ENCODE measurements around the gene RAD9A. TPM values are rescaled to one million over a fixed set of nuclear protein-coding genes. Genes with fewer than 3 reads are reported as not detected.

The RAD9A gene
- 11.8 TPM for total RNA-seq

DNA sequence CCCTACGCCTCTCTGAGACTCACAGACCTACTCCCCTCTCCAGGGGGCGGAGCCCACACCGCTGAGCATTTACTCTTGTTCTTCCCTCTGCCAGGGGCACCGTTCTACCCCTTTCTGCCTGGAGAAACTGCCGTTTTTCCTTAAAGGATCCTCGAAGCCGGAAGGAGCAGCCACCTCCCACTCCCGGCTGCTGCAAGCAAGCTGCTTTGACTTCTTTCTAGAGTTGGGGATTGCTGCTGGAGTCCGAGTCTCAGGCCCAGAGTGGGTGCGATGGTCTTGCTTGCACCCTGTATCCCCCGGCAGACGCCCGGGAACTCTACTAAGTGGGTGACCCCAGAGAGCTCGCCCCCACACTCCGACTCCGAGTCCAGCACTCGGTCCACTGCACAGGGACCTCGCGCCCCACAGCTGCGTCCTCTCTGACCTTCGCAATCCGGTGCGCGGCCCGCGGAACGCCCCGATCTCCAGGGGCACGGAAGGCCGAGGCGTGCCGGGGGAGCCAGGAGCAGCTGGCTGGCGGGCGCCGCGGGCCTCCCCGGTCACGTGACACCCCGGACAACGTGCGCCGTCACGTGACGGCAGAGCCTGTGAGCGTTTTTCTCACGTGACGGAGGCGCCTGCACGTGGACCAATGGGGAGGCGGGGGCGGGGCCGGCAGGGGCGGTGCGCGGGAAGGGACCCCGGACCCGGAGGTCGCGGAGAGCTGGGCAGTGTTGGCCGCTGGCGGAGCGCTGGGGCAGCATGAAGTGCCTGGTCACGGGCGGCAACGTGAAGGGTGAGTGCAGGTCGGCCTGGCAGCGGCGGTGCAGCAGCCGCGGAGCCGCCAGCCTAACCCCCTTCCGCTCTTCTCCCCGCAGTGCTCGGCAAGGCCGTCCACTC, at the start of gene RAD9A:
Gene RAD9A (plus strand): TSS at position 683 of the 879 bp plus-strand sequence. CDS start 59 bp downstream, at position 742.
- no peak for FAIRE-seq
- peak; percentile 99 for DNase-seq (ENCODE audit: low spot score in 2 of 2)

- no peak for FAIRE-seq
- no peak for DNase-seq (ENCODE audit: low spot score in 2 of 2)
Observed at GRCh38 chr11:67344264-67344663, 47.5 kb upstream of the RAD9A start.

- FAIRE-seq (no peak), DNase-seq (ENCODE audit: low spot score in 2 of 2) (no peak)
Observed at GRCh38 chr11:67345247-67345919, 46.4 kb upstream of the RAD9A start.

- DNase-seq (ENCODE audit: low spot score in 2 of 2) (no peak), FAIRE-seq (no peak)
Observed at GRCh38 chr11:67345920-67346819, 45.6 kb upstream of the RAD9A start.

DNA sequence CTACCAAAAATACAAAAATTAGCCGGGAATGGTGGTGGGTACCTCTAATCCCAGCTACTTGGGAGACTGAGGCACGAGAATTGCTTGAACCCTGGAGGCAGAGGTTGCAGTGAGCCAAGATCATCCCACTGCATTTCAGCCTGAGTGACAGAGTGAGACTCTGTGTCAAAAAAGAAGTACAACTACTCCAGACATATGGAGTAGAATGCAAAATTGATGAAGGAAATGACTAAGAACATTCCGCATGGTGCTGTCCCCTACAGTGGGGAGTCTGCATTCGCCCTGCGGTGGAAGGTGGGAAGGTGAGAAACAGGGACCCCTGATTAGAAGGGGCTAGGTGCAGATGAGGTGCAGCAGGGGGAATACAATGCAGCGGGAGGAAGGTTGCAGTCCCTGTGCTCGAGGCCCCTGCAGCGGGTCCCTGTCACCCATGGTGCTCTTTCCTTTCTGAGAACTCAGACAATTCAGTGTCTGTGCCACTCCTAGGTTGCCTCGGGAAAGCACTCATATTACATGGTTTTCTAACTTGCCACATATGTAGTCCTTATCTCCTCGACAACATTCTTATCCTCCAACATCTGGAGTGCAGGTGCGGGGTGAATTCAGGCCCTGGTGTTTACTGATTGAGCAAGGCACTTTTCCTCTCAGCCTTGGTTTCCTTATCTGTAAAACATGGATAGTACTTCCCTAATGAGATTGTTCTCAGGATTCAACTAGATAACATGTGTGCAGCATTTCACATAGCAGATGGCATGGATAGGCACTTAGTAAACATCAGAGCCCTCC, 43.6 kb upstream of the RAD9A start:
- DNase-seq (ENCODE audit: low spot score in 2 of 2) (no peak), FAIRE-seq (no peak)

GRCh38 chr11:67349036-67349435, 42.8 kb upstream of the RAD9A start:
- no peak for FAIRE-seq
- no peak for DNase-seq (ENCODE audit: low spot score in 2 of 2)

DNA sequence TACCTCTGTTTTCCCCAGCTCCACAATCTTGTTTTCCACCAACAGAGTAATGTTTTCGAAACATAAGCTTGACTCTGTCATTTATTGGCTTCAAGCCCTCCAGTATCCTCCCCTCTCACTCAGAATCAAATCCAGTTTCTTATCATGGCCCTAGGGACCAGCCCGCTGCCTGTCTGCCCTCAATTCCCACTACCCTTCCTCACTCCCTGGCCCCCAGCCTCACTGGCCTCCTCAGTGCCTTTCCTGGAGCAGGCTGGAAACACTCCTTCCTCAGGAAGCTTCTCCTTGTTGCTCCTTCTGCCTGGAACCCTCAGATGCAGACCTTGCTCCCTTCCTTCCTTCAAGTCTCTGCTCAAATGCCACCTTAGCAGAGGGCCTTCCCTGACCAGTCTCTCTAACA, 42.3 kb upstream of the RAD9A start:
- FAIRE-seq (no peak), DNase-seq (ENCODE audit: low spot score in 2 of 2) (no peak)

GRCh38 chr11:67349928-67350465, 41.8 kb upstream of the RAD9A start:
- DNase-seq (ENCODE audit: low spot score in 2 of 2) (no peak), FAIRE-seq (no peak)

DNA sequence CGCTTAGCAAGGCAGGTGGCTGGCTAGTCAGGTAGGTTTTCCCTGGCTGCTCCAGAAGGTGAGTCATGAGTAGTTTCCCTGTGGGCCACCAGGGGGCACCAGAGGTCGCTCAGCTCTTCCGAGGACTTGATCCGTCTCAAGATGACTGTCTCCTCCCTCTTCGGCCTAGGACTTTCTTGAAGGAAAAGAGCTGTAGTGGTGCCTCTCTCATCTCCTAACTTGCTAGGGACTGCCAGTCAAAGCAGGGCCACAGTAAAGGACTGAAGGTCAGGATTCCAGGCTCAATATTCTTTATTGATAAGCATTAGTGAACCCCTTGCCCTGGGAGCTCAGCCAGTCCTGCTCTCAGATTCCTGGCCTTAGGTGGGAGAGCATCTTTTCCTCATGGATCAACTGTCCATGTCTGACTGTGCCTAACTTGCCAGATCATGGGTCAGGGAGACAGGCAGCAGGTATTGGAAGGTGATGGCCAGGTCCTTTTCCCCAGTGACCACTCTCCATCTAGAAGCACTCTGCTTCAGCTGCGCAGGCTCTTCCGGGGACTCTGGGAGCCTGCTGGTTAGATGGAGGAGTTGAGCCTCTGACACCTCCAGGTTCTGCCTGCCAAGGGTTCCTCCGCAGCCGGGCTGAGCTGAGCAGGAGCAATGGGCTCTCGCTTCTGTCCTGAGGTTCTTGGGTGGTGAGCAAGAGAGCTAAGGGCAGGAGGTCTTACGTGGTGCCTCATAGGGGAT, 40.3 kb upstream of the RAD9A start:
- DNase-seq (ENCODE audit: low spot score in 2 of 2) (peak in 1 of 2 donors; percentile 79), FAIRE-seq (no peak)

- no peak for DNase-seq (ENCODE audit: low spot score in 2 of 2)
- FAIRE-seq, result no peak
Observed at GRCh38 chr11:67352546-67353316, 39.1 kb upstream of the RAD9A start.

DNA sequence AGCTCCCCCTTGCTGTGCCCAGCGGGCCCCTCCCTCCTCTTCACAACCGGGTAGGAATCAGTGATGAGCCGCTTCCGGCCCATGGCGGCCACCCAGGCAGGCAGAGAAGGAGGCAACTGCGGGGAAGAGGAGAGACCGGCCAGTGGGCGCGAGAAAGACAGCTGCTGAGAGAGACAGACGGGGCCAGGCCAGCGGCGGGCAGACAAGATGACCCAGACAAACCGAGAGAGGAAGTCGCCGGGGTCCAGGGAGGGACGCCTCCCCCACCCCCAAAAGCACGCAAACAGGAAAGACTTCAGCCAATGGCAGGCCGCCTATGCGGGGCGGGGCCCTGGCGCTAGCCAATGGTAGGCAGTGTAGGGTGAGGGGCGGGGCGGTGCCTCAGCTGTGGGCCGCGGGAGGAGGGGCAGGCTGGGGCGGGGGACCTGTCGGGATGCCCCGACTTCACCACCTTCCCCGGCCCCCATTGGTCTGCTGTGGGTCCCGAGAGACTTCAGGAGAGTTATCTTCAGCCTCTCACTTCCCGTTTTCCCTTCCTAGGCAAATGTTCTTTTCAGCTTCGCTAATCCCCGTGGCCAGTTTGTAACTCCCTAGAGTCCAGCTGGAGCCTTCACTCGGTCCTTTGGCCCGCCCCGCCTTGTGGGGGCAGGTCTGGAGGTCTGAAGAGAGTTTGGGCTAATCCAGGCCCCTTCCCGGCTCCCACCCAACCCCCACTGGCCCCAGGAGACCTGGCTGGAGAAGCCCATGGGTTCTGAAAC, 38.3 kb upstream of the RAD9A start, which contains the start of gene POLD4:
Gene POLD4 (minus strand): TSS at position 230 of the 758 bp plus-strand sequence. CDS start 147 bp downstream, at position 83.
- no peak for FAIRE-seq
- DNase-seq (ENCODE audit: low spot score in 2 of 2), result peak; percentile 89 to 95

GRCh38 chr11:67354075-67355022, 37.4 kb upstream of the RAD9A start:
- DNase-seq (ENCODE audit: low spot score in 2 of 2) (peak in 1 of 2 donors; percentile 66), FAIRE-seq (no peak)

DNA sequence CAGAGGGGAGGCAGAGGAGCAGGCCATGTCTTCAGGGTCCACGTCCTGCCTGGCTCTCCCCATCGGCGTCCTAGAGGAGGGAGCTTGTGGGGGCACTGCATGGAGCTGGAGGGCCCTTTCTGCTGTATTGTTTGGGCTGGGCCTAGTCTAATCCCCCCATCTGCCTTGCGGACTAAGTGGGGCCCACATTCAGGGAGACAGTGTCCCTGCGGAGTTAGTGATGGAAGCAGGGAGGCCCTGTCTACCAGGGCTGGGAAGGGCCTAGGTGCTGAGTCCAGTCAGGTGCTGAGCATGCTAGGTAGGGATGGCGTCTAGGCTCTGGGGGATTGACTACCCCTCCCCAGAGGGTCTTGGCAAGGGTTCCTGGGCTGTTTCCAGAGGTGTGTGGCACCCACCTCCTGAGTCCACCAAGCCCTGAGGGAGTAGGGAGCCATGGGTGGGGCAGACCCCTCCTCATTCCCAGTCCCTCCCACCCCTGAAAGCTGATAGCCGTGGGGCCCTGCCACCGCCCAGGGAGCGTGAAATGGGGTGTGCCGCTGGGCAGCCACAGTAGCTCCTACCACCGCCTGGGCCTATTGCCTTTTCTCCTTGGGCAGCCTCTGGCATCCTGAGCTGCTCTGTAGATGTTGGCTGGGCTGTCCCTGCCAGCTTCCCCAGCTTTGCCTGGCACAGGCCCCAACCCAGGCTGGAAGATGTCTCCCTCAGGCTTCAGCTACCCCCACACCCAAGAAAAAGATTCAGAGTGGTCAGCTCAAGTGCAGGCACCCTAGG, 36.6 kb upstream of the RAD9A start:
- no peak for FAIRE-seq
- DNase-seq (ENCODE audit: low spot score in 2 of 2), result no peak

DNA sequence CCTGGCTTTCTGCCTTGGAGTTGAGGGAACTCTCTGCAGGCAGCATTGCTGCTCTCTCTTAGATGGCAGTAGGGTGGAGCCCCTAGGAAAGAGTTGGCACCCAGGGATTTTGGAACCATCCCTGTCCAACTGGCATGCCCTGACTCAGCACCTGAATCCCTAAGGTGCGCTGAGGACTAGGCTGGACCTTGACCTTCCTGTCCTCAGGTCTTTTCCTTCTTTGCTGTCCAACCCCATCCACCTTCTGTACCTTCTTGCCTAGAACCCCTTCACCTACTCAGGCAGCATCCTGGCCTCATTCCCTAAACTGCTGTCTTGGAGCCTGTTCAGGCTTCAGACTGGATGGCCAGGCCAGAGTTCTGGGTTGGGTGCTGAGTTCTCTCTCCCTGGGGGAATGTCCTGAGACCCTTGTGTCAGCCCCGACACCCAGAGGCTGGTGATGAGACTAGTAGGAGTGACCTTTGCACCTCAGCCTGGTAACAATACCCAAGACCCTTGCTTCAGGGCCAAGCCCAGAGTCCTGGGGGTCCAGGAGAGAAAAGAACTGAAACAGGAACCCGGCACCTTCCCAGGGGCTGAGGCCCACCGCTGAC, 35.9 kb upstream of the RAD9A start:
- FAIRE-seq (no peak), DNase-seq (ENCODE audit: low spot score in 2 of 2) (no peak)

- DNase-seq (ENCODE audit: low spot score in 2 of 2) (no peak), FAIRE-seq (no peak)
Observed at GRCh38 chr11:67356387-67356863, 35.4 kb upstream of the RAD9A start.

All from frontal cortex (tissue), 4 donors.